Activated CD8-positive, alpha-beta memory T cell treated with anti-CD3 and anti-CD28 coated beads, Interleukin-2, amount 50 U/mL, for 1 hour (primary cell): ENCODE results near the gene SCFD2.
"Not testable (repeated sequence)": the region's sequence is repeated elsewhere in the genome, so short reads cannot be mapped to it uniquely, and the experiment has no call there.

ENCODE experiments used
- DNase-seq: peaks from one replicate; pipeline ENCODE4 v3.0.0-alpha.2; 2020; ENCODE audit errors: extremely low read depth

SCFD2 gene

DNA sequence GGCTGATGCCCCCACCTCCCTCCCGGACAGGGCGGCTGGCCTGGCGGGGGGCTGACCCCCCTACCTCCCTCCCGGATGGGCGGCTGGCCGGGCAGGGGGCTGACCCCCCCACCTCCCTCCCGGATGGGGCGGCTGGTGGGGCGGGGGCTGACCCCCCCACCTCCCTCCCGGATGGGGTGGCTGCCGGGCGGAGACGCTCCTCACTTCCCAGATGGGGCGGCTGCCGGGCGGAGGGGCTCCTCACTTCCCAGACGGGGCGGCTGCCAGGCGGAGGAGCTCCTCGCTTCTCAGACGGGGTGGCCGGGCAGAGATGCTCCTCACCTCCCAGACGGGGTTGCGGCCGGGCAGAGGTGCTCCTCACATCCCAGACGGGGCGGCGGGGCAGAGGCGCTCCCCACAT, 127.5 kb downstream of the SCFD2 start:
- DNase-seq: not testable (repeated sequence)

- DNase-seq: not testable (repeated sequence)
These were observed 128.1 kb downstream of the SCFD2 start for GRCh38 chr4:53237811-53238210.

- not testable (repeated sequence) for DNase-seq
These were observed 129.2 kb downstream of the SCFD2 start for GRCh38 chr4:53236624-53237023.

GRCh38 chr4:53235547-53235946, 130.3 kb downstream of the SCFD2 start:
- DNase-seq: no peak

DNA sequence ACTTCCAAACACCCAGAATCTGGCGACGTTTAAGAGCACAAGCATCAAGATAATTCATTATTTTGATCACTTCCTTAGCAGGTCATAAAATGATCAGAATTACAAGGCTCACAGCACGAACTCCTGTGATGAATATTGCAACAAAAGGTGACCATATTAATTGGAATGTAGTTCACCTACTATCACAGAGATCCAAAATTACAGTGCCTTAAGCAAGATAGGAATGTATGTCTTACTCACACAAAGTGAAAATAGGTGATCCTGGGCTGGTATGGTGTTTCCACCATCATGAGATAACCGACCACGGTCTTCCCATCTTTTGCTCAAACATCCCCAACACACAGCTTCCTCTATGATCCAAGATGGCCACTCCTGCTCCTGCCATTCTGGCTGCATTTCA, 131.2 kb downstream of the SCFD2 start:
- DNase-seq: no peak

- DNase-seq: no peak
These were observed 131.8 kb downstream of the SCFD2 start for GRCh38 chr4:53234111-53234510.

GRCh38 chr4:53233114-53233795, 132.6 kb downstream of the SCFD2 start:
- DNase-seq: no peak

- no peak for DNase-seq
These were observed 133.5 kb downstream of the SCFD2 start for GRCh38 chr4:53232371-53232770.

DNA sequence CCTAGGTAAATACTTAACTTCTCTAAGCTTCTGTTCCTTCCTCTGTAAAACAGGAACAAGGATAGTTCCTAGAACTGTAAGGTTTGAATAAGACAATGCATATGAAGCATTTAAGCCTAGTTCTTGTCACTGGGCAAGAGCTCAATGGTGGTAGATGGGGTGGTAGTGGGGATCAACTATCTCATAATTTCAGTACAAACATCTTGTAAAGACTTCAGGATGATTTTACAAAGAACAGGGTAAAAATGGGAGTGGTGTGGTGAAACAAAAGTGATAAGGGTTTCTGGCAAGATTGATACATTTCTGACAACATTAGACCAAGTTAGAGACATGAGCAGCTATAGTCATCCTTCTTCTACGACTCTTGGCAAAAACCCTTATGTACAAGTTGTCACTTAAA, 137.8 kb downstream of the SCFD2 start:
- no peak for DNase-seq

DNA sequence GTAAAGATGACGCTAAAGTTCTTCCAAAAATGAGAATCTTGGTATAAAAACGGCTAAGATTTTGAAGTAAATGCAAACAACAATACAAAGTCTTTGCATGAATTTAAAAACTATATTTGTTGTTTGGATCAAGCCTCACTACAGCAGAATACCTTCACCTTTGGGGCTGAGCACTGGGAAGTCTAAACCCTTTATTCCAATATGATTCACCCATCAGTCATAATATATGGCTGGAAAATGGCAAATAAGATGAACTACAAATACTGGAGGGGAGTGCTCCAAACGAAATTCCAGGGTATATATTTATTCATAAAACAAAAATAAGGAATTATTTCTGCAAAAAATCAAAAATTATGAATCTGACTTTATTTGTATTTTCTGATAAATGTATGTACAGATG, 138.4 kb downstream of the SCFD2 start:
- no peak for DNase-seq

- DNase-seq: no peak
These were observed 143.9 kb downstream of the SCFD2 start for GRCh38 chr4:53221832-53222480.

DNA sequence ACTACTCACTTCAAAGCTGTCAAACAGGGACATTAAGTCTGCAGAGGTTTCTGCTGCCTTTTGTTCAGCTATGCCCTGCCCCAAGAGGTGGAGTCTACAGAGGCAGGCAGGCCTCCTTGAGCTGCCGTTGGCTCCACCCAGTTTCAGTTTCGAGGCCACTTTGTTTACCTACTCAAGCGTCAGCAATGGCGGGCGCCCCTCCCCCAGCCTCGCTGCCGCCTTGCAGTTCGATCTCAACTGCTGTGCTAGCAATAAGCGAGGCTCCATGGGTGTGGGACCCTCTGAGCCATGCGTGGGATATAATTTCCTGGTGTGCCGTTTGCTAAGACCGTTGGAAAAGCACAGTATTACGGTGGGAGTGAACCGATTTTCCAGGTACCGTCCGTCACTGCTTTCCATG, 146.7 kb downstream of the SCFD2 start:
- not testable (repeated sequence) for DNase-seq

- DNase-seq: no peak
These were observed 157.1 kb downstream of the SCFD2 start for GRCh38 chr4:53208753-53209152.

- DNase-seq: no peak
These were observed 159.9 kb downstream of the SCFD2 start for GRCh38 chr4:53205970-53206369.

GRCh38 chr4:53199356-53199755, 166.5 kb downstream of the SCFD2 start:
- no peak for DNase-seq

GRCh38 chr4:53197772-53198142, 168.1 kb downstream of the SCFD2 start:
- no peak for DNase-seq

- no peak for DNase-seq
These were observed 168.7 kb downstream of the SCFD2 start for GRCh38 chr4:53196882-53197771.

GRCh38 chr4:53195815-53196661, 169.8 kb downstream of the SCFD2 start:
- DNase-seq: no peak

- no peak for DNase-seq
These were observed 171.1 kb downstream of the SCFD2 start for GRCh38 chr4:53194727-53195126.

DNA sequence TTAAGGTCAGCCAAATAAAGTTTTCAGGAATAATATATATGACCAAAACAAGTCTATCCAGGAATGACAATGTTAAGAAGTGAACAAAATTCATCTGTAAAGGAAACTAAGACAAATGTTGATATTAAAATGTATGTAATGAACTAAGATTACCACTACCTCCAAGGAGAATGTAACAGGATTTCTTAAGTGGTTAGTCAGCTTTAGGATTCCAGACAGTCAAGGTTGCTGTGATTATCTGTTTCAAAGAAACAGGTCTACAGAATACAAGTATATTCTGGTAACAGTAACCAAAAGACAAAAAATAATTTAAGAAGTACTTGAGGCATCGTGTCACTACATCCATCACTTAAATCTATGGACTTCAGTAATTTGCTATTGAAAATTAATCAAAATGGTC, 172.8 kb downstream of the SCFD2 start:
- no peak for DNase-seq

DNA sequence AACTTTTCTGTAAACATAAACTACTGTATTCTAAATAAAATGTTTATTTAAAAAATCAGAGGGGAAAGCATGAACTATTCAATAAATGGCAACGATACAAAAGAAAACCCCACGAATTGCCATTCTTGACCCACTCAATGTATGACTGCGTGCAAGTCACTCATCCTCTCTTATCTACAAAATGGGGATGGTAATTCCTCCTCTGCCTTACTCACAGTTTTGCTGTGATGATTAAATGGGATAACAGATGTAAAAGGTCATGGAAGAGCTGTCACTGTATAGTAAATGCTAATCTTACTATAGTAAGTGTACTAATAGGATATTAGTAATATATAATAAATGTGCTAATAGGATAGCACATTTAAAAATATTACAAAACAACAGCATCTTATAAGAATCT, 173.4 kb downstream of the SCFD2 start:
- DNase-seq: no peak

- DNase-seq: no peak
These were observed 173.9 kb downstream of the SCFD2 start for GRCh38 chr4:53191997-53192396.
